Upper lobe of left lung (tissue), 4 donors: ENCODE data around the gene RAB11B.

Experiments
- CTCF ChIP-seq, 6 experiments: fragments of 450-650 bp in 4 of 6; fragments of 200-600 bp in 2 of 6; sonication (generic) in 2 of 6; IDR thresholded peaks; one replicate each; pipeline ENCODE4 v1.5.1; 2016 to 2019; ENCODE audit warnings: antibody characterized with exemption in 6 of 6
- EP300 ChIP-seq, 4 donors: sonication (generic); formaldehyde crosslinking; IDR thresholded peaks; one replicate each; pipeline ENCODE4 v1.5.1; 2017; ENCODE audit warnings: antibody characterized with exemption in 4 of 4, control low read depth in 2 of 4
- POLR2A ChIP-seq, 4 donors: fragments of 450-650 bp; IDR thresholded peaks; one replicate each; pipeline ENCODE4 v1.5.1; 2016 to 2017; ENCODE audit warnings: antibody characterized with exemption in 4 of 4, mild to moderate bottlenecking in 2 of 4
- POLR2AphosphoS5 ChIP-seq, 2 donors: sonication (generic); formaldehyde crosslinking; IDR thresholded peaks; one replicate each; pipeline ENCODE4 v1.5.1; 2017; ENCODE audit warnings: antibody characterized with exemption in 2 of 2

- TF ChIP-seq CTCF (IDR thresholded peaks at IDR 0.05), result no peak
- no peak for TF ChIP-seq POLR2AphosphoS5 (IDR thresholded peaks at IDR 0.05)
- no peak for TF ChIP-seq EP300 (IDR thresholded peaks at IDR 0.05)
- TF ChIP-seq POLR2A (IDR thresholded peaks at IDR 0.05), result no peak
These were observed 6.0 kb downstream of the RAB11B start for GRCh38 chr19:8396185-8396562.
